HTR-8/SVneo (cell line): ENCODE measurements around the gene EGR1.
"Not testable (repeated sequence)": the region's sequence is repeated elsewhere in the genome, so short reads cannot be mapped to it uniquely, and the experiment has no call there.

Source experiments
- DNase-seq: peaks from one replicate; pipeline ENCODE4 v3.0.0; 2011; ENCODE audit warnings: low spot score, mixed read lengths; ENCODE audit not compliant: insufficient read length
- FAIRE-seq: peaks from 2 replicates; lab custom pipeline; 2011; peaks lifted over from hg19 to GRCh38; lab: Jason Lieb, UNC

EGR1 gene

GRCh38 chr5:138468133-138468965 is 3.1 kb downstream of the EGR1 start:
- no peak for DNase-seq

GRCh38 chr5:138468966-138469539 is 3.8 kb downstream of the EGR1 start:
- DNase-seq: no peak
- FAIRE-seq: no peak

More at GRCh38 chr5:138468133-138468965, 3.1 kb downstream of the EGR1 start:
- no peak for FAIRE-seq

- peak; percentile 90 for FAIRE-seq
- DNase-seq: no peak
Measured at GRCh38 chr5:138469540-138470321, 4.5 kb downstream of the EGR1 start.

GRCh38 chr5:138470322-138471051 is 5.2 kb downstream of the EGR1 start:
- FAIRE-seq (no peak), DNase-seq (no peak)

GRCh38 chr5:138471052-138471361 is 5.7 kb downstream of the EGR1 start:
- DNase-seq: no peak
- no peak for FAIRE-seq

- DNase-seq (no peak), FAIRE-seq (no peak)
Measured at GRCh38 chr5:138472353-138472752, 7.1 kb downstream of the EGR1 start.

- FAIRE-seq, DNase-seq: not testable (repeated sequence)
Measured at GRCh38 chr5:138473151-138473550, 7.9 kb downstream of the EGR1 start.

- no peak for FAIRE-seq
- DNase-seq: no peak
Measured at GRCh38 chr5:138476918-138477317, 11.6 kb downstream of the EGR1 start.

- no peak for DNase-seq
- no peak for FAIRE-seq
Measured at GRCh38 chr5:138482638-138483037, 17.4 kb downstream of the EGR1 start.

GRCh38 chr5:138488481-138488945 is 23.2 kb downstream of the EGR1 start:
- FAIRE-seq: no peak

GRCh38 chr5:138489683-138490061 is 24.4 kb downstream of the EGR1 start:
- FAIRE-seq (no peak), DNase-seq (no peak)

More at GRCh38 chr5:138488481-138488945, 23.2 kb downstream of the EGR1 start:
- no peak for DNase-seq

GRCh38 chr5:138490648-138491283 is 25.5 kb downstream of the EGR1 start:
- DNase-seq (no peak), FAIRE-seq (no peak)

GRCh38 chr5:138491284-138491648 is 26.0 kb downstream of the EGR1 start:
- no peak for FAIRE-seq

GRCh38 chr5:138491669-138492559 is 26.6 kb downstream of the EGR1 start:
- peak; percentile 85 for DNase-seq
- no peak for FAIRE-seq

More at GRCh38 chr5:138491284-138491648, 26.0 kb downstream of the EGR1 start:
- no peak for DNase-seq

- DNase-seq: no peak
- FAIRE-seq: no peak
Measured at GRCh38 chr5:138492560-138493045, 27.3 kb downstream of the EGR1 start.

- FAIRE-seq: no peak
Measured at GRCh38 chr5:138495351-138495750, 30.1 kb downstream of the EGR1 start.

GRCh38 chr5:138498376-138498775 is 33.1 kb downstream of the EGR1 start:
- FAIRE-seq (no peak), DNase-seq (no peak)

More at GRCh38 chr5:138495351-138495750, 30.1 kb downstream of the EGR1 start:
- no peak for DNase-seq

GRCh38 chr5:138502121-138502520 is 36.8 kb downstream of the EGR1 start:
- no peak for DNase-seq
- FAIRE-seq: no peak

- no peak for DNase-seq
- FAIRE-seq: no peak
Measured at GRCh38 chr5:138502521-138502920, 37.2 kb downstream of the EGR1 start.
